GM12878 (cell line): Measurements from ENCODE around the gene TMIGD2. TPM values are rescaled to one million over a fixed set of nuclear protein-coding genes. Genes with fewer than 3 reads are reported as not detected.

Source experiments
- ATAC-seq: fragments of 200-7000 bp; cut with Tn5 transposase; 3 replicates; pipeline ENCODE4 v1.9.1; 2020; ENCODE audit warnings: mild to moderate bottlenecking, moderate library complexity
- BruUV-seq: library from RNA; stranded (reverse); fragments of 400-500 nt; replicated peaks from 2 replicates; lab custom pipeline; 2021; lab: Mats Ljungman, UMichigan
- CTCF ChIA-PET: fragments of 300-600 bp; sonication (Branson Sonifier 250); formaldehyde crosslinking; extraction: SDS; loops from one replicate; lab custom pipeline; 2021; ENCODE audit warnings: inconsistent platforms; lab: Yijun Ruan, JAX
- POLR2A ChIA-PET: fragments of 350-600 bp; formaldehyde crosslinking; extraction: SDS; loops from one replicate; lab custom pipeline; 2021; ENCODE audit warnings: inconsistent platforms; lab: Charles Lee
- RAD21 ChIA-PET: fragments of 300-600 bp; sonication (Branson Sonifier 250); formaldehyde crosslinking; loops from one replicate; lab custom pipeline; 2023; ENCODE audit warnings: antibody characterized with exemption; ENCODE audit not compliant: unreplicated experiment; lab: Charles Lee
- SMC1A ChIA-PET: fragments of 300-600 bp; sonication (Branson Sonifier 250); formaldehyde crosslinking; loops from one replicate; lab custom pipeline; 2023; ENCODE audit not compliant: unreplicated experiment, uncharacterized antibody; lab: Charles Lee
- DNase-seq: peaks from one replicate; pipeline ENCODE4 v3.0.0-alpha.2; 2011; ENCODE audit warnings: low read depth, low spot score
- FAIRE-seq: peaks from 3 replicates; lab custom pipeline; 2011; peaks lifted over from hg19 to GRCh38; lab: Jason Lieb, UNC
- H2AFZ ChIP-seq: 2 replicates; pipeline ENCODE4 v1.6.0; 2011; ENCODE audit warnings: low read depth, low read length, control low read depth; ENCODE audit not compliant: control insufficient read depth
- H3K27ac ChIP-seq: 2 replicates; pipeline ENCODE4 v1.5.1; 2011; ENCODE audit warnings: control low read depth; ENCODE audit not compliant: control insufficient read depth, insufficient read depth
- H3K27me3 ChIP-seq, 2 experiments: replicated peaks in 1 of 2; 2 replicates each; pipeline versions ENCODE4 v1.6.0 to v1.6.1; 2011; ENCODE audit warnings: low read length in 1 of 2; ENCODE audit not compliant: control insufficient read depth in 2 of 2, insufficient read depth in 2 of 2
- H3K36me3 ChIP-seq, 2 experiments: 2 replicates each; pipeline ENCODE4 v1.5.1; 2011; ENCODE audit warnings: low read length in 1 of 2; ENCODE audit not compliant: control insufficient read depth in 2 of 2, insufficient read depth in 2 of 2
- H3K4me1 ChIP-seq: 2 replicates; pipeline ENCODE4 v1.6.1; 2011; ENCODE audit warnings: mild to moderate bottlenecking, low read length, moderate library complexity, mixed read lengths; ENCODE audit not compliant: control insufficient read depth, insufficient read depth
- H3K4me2 ChIP-seq: 2 replicates; pipeline ENCODE4 v1.6.0; 2011; ENCODE audit warnings: control low read depth; ENCODE audit not compliant: control insufficient read depth, insufficient read depth
- H3K4me3 ChIP-seq: fragments of 200-600 bp; sonication (generic); 2 replicates; pipeline ENCODE4 v1.5.1; 2016
- H3K79me2 ChIP-seq: 2 replicates; pipeline ENCODE4 v1.6.0; 2011; ENCODE audit warnings: low read length; ENCODE audit not compliant: control insufficient read depth, insufficient read depth
- H3K9ac ChIP-seq: 2 replicates; pipeline ENCODE4 v1.8.0; 2011; ENCODE audit warnings: low read length, control low read depth, mixed read lengths; ENCODE audit not compliant: control insufficient read depth, insufficient read depth
- H3K9me3 ChIP-seq: replicated peaks from 3 replicates; pipeline ENCODE4 v1.5.1; 2011; ENCODE audit warnings: mild to moderate bottlenecking, low read length; ENCODE audit not compliant: control insufficient read depth, insufficient read depth
- H4K20me1 ChIP-seq: 2 replicates; pipeline ENCODE4 v1.6.0; 2011; ENCODE audit not compliant: control insufficient read depth, insufficient read depth
- ASH2L ChIP-seq: fragments of 300-600, 200-600 bp; sonication (generic); IDR thresholded peaks from 2 replicates; pipeline ENCODE4 v1.6.1; 2017; ENCODE audit warnings: low read depth, mild to moderate bottlenecking, borderline replicate concordance
- ATF3 ChIP-seq: IDR thresholded peaks from 2 replicates; pipeline ENCODE4 v1.6.1; 2011; ENCODE audit warnings: low read depth, mild to moderate bottlenecking, low read length, moderate library complexity, borderline replicate concordance; ENCODE audit errors: extremely low read depth
- CEBPZ ChIP-seq: fragments of 150-350 bp; IDR thresholded peaks from 2 replicates; pipeline ENCODE4 v1.6.1; 2016; ENCODE audit warnings: low read depth, low read length
- ESRRA ChIP-seq: IDR thresholded peaks from 2 replicates; pipeline ENCODE4 v1.6.1; 2012; ENCODE audit warnings: mild to moderate bottlenecking, low read length, improper control_type of control experiment
- IKZF1 ChIP-seq: fragments of 450-650 bp; conservative IDR thresholded peaks from 2 replicates; pipeline ENCODE4 v1.6.1; 2017; ENCODE audit warnings: antibody characterized with exemption, mild to moderate bottlenecking
- JUND ChIP-seq: IDR thresholded peaks from 2 replicates; pipeline ENCODE4 v1.6.1; 2012; ENCODE audit warnings: low read depth, mild to moderate bottlenecking, low read length, improper control_type of control experiment, moderate library complexity
- KLF5 ChIP-seq: fragments of 450-650 bp; IDR thresholded peaks from 2 replicates; pipeline ENCODE4 v1.6.1; 2014; ENCODE audit warnings: mild to moderate bottlenecking; ENCODE audit not compliant: partially characterized antibody
- PAX8 ChIP-seq: fragments of 450-650 bp; IDR thresholded peaks from 2 replicates; pipeline ENCODE4 v1.6.1; 2017; ENCODE audit warnings: mild to moderate bottlenecking, moderate library complexity
- POLR2AphosphoS5 ChIP-seq: IDR thresholded peaks from 2 replicates; pipeline ENCODE4 v1.6.1; 2011; ENCODE audit warnings: mild to moderate bottlenecking, low read length, inconsistent platforms
- POU2F2 ChIP-seq: IDR thresholded peaks from 3 replicates; pipeline ENCODE4 v1.6.1; 2011; ENCODE audit warnings: low read depth, mild to moderate bottlenecking, low read length, borderline replicate concordance
- RCOR1 ChIP-seq: conservative IDR thresholded peaks from 2 replicates; pipeline ENCODE4 v1.6.1; 2012; ENCODE audit warnings: low read depth, low read length, improper control_type of control experiment
- SIX5 ChIP-seq: IDR thresholded peaks from 2 replicates; pipeline ENCODE4 v1.6.1; 2011; ENCODE audit warnings: mild to moderate bottlenecking, low read depth, low read length, moderate library complexity; ENCODE audit not compliant: severe bottlenecking
- SRF ChIP-seq, 2 experiments: IDR thresholded peaks; 2 replicates each; pipeline ENCODE4 v1.6.1; 2011; ENCODE audit warnings: low read depth in 2 of 2, low read length in 2 of 2, mild to moderate bottlenecking in 1 of 2, moderate library complexity in 1 of 2
- ZBTB4 ChIP-seq: fragments of 450-650 bp; formaldehyde crosslinking; IDR thresholded peaks from 2 replicates; pipeline ENCODE4 v1.4.0; 2022; ENCODE audit warnings: mild to moderate bottlenecking, moderate library complexity
- ZNF384 ChIP-seq: IDR thresholded peaks from 2 replicates; pipeline ENCODE4 v1.6.1; 2012; ENCODE audit warnings: low read depth, mild to moderate bottlenecking, low read length, improper control_type of control experiment, borderline replicate concordance
- WGBS: methylation state at CpG from one replicate; pipeline ENCODE4 v1.1.6; 2016; ENCODE audit warnings: low lambda C conversion rate; ENCODE audit not compliant: insufficient replicate concordance, insufficient coverage; ENCODE audit errors: missing lambda C conversion rate; 5-methylcytosine and 5-hydroxymethylcytosine counted together
- in situ Hi-C: fragments of 300-500 bp; cut with MboI; formaldehyde crosslinking; loops from 9 replicates; pipeline ENCODE4 v1.14.3; 2018; ENCODE audit warnings: mixed read lengths
- intact Hi-C: fragments of 100-400 bp; cut with micrococcal nuclease; formaldehyde crosslinking; loops from one replicate; pipeline ENCODE4 v1.14.2; 2022; ENCODE audit not compliant: unreplicated experiment
- polyA plus RNA-seq, 11 experiments: library from polyadenylated mRNA; depleted of rRNA in 4 of 11; unstranded in 6 of 11; stranded (reverse) in 5 of 11; fragments of >200 nt; fragmentation: Nextera tagmentation in 4 of 11; fragmentation: Illumina TruSeq in 1 of 11; extraction: Ambion mirVana in 4 of 11; extraction: Trizol in 1 of 11; gene quantifications; 1 replicate in 1 of 11; 2 replicates in 10 of 11; pipeline versions ENCODE4 v1.2.1 to v1.2.3, GENCODE V29; 2011 to 2016; ENCODE audit warnings: inconsistent platforms in 2 of 11, missing spikeins in 2 of 11, low read depth in 1 of 11
- total RNA-seq, 4 experiments: library from RNA; depleted of rRNA in 3 of 4; stranded (reverse); fragments of >200 nt in 3 of 4; fragmentation: Illumina TruSeq in 1 of 4; extraction: Trizol in 1 of 4; gene quantifications; 2 replicates each; pipeline versions ENCODE4 v1.2.1 to v1.2.3, GENCODE V29; 2013 to 2021

The TMIGD2 gene
- total and polyA plus RNA-seq, 10 of the 15 experiments (the other 5 are each of a cell fraction or from before 2014, with no cell fraction given), result 0.09 to 0.40 (median 0.14) TPM; not detected in 5

GRCh38 chr19:4267901-4268815 lies 34.0 kb downstream of the TMIGD2 start:
- ChIA-PET CTCF (interaction anchor here (0.6 to 5.4 kb wide), 14 partner anchors 9 to 374 kb away, joined by 3 to 78 read pairs (median 6); partner anchors contain the start of genes EBI3, MPND and TMIGD2), RAD21 (interaction anchor here (2.0 to 2.8 kb wide), 2 partner anchors 84 to 257 kb away, joined by 8 to 10 read pairs; no protein-coding TSS in a partner anchor)
- in situ Hi-C loops, result loop anchor here (5.0 kb wide), 1 partner anchor 84 kb away; no protein-coding TSS in a partner anchor
- TF ChIP-seq POU2F2 (no peak), JUND (no peak), ATF3 (no peak), ASH2L (no peak), CEBPZ (no peak), SIX5 (no peak), ZBTB4 (no peak), IKZF1 (no peak), POLR2AphosphoS5 (no peak), SRF (IDR thresholded peaks at IDR 0.05; ENCODE audit: low read depth in 2 of 2, low read length in 2 of 2) (no peak), PAX8 (no peak), ZNF384 (no peak), ESRRA (no peak), RCOR1 (no peak), KLF5 (no peak)

More at GRCh38 chr19:4267901-4268815, 34.0 kb downstream of the TMIGD2 start:
- H3K9me3 ChIP-seq, result peaks cover 2% of the 10 kb centered on the region; the same call in 1 of the 3 replicates
- no peaks in the 10 kb centered on the region for H4K20me1 ChIP-seq
- peaks cover 12 to 19% of the 10 kb centered on the region in 2 experiments for H3K36me3 ChIP-seq
- H3K27ac ChIP-seq, result no peak overlapping the region
- SMC1A ChIA-PET, result interaction anchor here (2.6 kb wide), 1 partner anchor 84 kb away, joined by 12 read pairs; no protein-coding TSS in a partner anchor
- FAIRE-seq (no peak), ATAC-seq (no peak), DNase-seq (no peak)
- H3K4me2 ChIP-seq, result no peak overlapping the region
- no peak overlapping the region for H3K4me3 ChIP-seq
- H3K4me1 ChIP-seq, result no peaks in the 10 kb centered on the region; the same call in 1 of the 2 replicates
- H2AFZ ChIP-seq, result no peak overlapping the region
- no peaks in the 10 kb centered on the region for H3K27me3 ChIP-seq
- no peaks in the 10 kb centered on the region for H3K79me2 ChIP-seq
- TSS peak; percentile 53 for BruUV-seq
- POLR2A ChIA-PET, result interaction anchor here (0.9 kb wide), 1 partner anchor 75 kb away, joined by 3 read pairs; no protein-coding TSS in a partner anchor
- intact Hi-C loops, result loop anchor here (1.0 to 5.0 kb wide), 3 partner anchors 84 to 257 kb away; partner anchors contain the start of genes CHAF1A and SH3GL1
- WGBS, result 85% methylated on average over 29 of the region's 30 CpGs
- no peak overlapping the region for H3K9ac ChIP-seq
